ENCODE measurements around the gene STBD1. TPM values are rescaled to one million over a fixed set of nuclear protein-coding genes. Genes with fewer than 3 reads are reported as not detected.
"Not testable (repeated sequence)": the region's sequence is repeated elsewhere in the genome, so short reads cannot be mapped to it uniquely, and the experiment has no call there.

The STBD1 gene
- 1.3 TPM for polyA plus RNA-seq (ENCODE audit: insufficient read length)
- long read RNA-seq, donor 1, partial matches to known transcripts, result 0 of 2 reads
- long read RNA-seq, donor 1, other reads (novel, unspliced or antisense), result 0 of 2 reads
- long read RNA-seq, donor 2, result 0 reads
- long read RNA-seq, donor 3, partial matches to known transcripts, result 0 of 1 reads
- long read RNA-seq, donor 3, other reads (novel, unspliced or antisense), result 0 of 1 reads
- long read RNA-seq, donor 4, result 0 reads
- long read RNA-seq, donor 5, transcript STBD1-201 (2 exons, 3,420 nt), result major isoform, 5 of 5 reads
- long read RNA-seq, donor 5, partial matches to known transcripts, result 0 of 5 reads
- long read RNA-seq, donor 5, other reads (novel, unspliced or antisense), result 0 of 5 reads
- long read RNA-seq, donor 6, partial matches to known transcripts, result 0 of 1 reads
- long read RNA-seq, donor 6, other reads (novel, unspliced or antisense), result 0 of 1 reads
- long read RNA-seq, donor 7, partial matches to known transcripts, result 0 of 3 reads
- long read RNA-seq, donor 7, other reads (novel, unspliced or antisense), result 0 of 3 reads
- long read RNA-seq, donor 8, result 0 reads

DNA sequence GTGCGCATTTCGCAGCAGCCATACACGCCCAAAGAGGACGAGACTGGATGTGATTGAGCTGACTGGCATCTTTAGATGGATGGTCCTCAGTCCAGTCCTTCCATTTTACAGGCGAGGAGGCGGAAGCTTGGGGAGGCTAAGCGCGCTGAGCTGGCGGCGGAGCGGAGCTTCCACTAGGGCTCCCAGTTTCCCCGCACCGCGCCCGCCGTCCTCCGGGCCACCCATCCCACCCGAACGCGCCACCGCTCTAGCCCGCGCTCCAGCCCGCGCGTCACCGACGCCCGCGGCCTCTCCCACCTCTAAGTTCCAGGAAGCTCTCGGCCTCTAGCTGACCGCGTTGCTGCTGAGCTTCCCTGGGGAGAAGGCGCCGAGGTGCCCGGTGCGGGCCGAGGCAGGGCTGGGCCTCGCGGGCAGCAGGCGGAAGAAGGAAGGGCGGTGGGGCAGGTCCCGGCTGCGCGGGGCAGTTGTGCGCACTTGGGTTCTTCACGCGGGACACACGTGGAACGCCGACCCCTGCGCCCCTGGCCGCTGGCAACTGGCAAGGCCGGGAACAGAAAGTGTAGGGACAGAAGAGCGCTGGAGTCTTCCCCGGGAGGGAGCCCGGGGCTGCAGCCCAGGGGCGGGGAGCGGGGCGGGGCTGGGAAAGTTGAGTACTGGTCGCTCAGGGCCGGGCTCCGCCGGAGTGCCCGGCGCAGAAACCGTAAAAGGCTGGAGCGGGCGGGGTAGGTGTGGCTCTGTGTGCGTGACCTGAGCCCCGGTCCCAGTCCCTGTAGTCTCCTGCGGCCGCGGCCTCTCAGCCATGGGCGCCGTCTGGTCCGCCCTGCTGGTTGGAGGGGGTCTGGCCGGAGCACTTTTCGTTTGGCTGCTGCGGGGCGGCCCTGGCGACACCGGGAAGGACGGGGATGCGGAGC is at the start of gene STBD1:
TSS of gene STBD1 (plus strand) at position 763 of the 911 bp plus-strand sequence. CDS start at position 800, 37 bp downstream.
- peak; percentile 64 for DNase-seq

DNA sequence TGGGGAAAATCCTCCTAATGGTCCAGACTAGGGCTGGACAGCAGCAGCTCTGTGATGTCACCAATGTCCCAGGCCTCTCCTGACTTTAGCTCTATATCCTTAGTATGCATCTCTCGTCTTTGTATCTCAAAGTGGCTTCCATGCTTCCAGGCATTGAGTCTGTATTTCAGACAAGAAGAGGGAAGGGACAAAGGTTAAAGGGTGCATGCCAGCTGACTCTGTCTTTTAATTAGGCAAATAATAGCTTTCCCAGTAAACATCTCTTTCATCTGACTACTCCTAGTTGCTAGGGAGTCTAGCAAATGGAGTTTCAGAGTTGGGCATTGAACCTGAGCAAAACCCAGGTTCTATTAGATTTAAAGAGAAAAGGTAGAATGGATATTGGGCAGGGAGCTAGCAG is 49.6 kb upstream of the STBD1 start:
- DNase-seq, result no peak

DNA sequence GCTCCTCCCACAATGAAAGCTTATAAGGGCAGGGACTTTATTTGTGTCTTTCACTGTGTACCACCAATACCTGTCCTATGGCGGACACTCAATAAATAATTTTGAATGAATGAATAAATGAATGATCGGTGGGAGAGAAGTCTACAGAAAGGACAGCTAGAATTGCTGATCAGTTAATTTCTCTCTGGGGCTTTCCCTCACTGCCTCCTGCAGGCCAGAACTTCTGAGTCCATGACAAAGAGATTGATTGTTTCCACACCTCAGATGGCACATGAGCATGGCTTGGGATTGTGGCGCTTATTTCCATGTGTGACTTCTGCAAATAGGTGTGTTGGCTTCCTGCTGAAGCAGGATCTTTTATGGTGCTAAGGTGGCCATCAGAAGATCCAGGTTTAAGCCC is 48.7 kb upstream of the STBD1 start:
- DNase-seq, result no peak

DNA sequence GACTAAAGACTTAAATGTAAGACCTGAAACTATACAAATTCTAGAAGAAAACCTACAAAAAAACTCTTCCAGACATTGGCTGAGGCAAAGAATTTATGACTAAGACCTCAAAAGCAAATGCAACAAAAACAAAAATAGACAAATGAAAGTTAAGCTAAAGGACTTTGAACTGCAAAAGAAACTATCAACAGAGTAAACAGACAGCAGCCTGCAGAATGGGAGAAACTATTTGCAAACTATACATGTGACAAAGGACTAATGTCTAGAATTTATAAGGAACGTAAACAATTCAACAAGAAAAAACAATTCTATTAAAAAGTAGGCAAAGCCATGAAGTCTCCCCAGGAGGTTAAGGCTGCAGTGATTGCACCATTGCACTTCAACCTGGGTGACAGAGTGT is 46.0 kb upstream of the STBD1 start:
- no peak for DNase-seq

DNA sequence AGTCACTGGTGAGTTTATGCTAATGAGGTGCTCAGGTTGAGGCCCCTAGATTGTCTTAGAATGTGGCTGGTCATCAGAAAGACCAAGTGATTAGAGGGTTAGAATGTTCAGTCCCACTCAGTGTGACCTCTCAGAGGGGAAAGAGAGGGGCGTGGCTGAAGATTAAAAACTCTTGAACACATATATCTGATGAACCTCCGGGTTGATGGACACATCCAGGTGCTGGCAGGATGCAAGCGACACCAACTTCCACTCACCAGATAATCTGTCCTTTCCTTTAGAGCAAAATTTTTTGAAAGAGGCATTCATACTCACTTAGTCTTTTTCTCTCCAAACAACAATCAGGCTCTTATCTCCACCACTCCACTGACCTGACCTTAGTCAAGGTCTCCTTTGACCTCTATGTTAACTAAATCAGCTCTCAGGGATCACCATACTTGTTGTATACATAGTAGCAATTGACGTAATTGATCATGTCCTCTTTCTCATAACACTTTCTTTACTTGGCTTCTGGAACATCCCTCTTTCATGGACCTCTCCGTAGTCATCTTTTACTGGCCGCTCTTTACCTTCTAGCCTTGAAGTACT is 40.8 kb upstream of the STBD1 start:
- no peak for DNase-seq

DNA sequence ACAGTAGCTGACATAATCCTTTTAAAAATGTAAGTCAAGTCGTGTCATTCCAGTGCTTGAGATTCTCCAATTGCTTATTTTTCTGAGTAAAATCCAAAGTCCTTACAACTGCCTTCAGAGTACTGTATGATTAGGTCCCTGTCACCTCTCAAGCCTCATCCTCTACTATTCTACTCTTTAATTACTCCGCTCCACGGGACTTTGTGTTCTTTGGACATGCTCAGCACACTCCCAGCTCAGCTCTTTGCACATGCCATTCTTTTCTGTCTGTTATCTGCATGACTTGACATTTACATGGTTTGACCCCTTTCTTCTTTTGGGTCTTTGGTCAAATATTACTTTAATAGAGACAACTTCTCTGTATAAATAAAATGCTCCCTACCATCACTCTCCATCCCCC is 39.9 kb upstream of the STBD1 start:
- DNase-seq, result no peak

DNA sequence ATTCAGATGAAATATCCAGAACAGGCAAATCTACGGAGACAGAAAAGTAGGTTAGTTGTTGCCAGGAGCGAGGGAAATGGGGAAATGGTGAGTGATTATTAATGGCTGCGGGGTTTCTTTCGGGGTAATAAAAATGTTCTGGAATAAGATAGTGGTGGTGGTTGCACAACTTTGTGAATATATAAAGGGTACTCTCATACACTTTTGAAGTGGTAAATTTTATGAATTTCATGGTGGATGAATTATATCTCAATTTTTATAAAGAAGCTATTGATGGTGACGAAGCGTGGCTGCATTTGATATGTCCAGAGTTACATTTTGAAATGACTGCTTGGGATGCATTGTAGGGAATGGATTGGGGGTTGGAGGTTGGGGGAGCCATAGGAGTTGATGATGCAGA is 38.7 kb upstream of the STBD1 start:
- no peak for DNase-seq

DNA sequence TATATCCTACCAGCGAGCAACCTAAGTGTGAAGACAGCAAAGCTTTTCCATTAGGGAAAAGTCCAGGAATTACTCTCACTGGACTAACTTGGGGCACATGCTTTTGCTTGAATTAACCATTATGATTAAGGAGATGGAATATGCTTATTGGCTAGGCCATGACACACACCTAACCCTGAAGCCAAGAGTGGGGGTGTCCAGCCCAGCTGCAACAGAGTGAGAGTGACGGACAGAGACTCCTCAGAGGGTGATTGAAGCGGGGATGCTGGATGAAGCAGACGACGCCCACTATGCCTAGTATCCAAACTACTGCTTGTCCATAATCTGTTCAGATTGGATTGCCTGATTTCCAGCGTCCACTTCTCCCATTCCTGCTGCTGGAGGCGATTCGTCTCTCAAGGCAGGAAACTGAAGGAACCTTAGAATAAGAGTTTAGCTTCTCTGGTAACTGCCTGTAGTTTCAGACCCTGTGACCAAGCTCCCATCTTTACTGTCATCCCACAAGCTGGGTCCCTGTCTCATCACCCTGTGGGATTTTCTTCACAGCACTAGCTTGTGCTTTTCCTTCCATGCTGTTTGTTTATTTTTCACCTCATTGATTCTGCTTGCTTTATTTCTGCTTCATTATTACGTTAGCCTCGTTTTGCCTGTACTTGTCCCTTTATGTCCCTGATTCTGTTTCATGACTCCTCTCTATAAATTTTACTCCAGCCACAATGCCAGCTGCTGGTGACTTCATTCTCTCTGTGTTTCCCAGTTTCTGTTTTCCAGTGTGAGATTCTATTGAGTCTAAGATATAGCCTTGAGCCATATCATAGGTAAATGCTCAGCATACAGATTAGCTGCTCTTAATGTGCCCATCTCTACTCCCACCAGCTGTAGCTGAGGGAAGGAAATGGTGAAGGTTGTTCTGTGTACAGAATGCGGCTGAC is 36.0 kb upstream of the STBD1 start:
- DNase-seq, result no peak

DNA sequence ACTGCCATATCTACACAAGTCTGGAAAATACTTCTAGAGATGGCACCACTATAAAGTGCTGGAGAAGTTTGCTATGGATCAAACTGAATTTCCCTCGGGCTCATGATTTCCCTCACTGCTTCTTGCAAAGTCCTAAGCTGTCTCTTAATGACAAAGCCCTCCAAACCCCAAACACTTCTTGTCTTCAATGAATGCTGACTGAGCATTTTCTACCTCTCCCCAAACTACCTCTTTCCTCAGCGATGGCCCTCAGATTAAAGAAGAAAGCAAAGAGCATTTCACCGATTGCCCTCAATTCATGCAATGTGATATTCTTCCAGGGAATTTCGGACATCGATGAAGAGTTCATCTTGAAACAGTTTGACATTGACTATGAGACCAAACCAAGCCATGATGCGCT is 35.3 kb upstream of the STBD1 start:
- DNase-seq, result no peak

DNA sequence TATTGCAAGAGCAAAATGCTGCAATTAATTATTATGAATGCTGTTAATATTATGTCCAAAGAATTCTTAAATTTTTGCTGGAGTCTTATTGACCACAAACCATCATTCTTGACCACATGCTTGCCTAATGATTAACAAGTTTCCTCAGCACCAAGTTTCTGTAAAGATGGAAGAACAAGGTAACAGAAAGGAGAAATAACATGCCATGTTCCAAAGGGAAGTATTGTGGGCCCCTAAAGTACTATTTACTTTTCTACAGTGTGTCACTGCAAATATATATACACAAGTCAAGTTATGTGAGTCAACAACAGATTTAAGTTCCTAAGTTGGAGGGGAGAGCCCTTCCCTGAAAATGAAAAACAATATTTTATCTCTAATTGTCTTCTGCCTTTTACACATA is 34.5 kb upstream of the STBD1 start:
- DNase-seq, result no peak

DNA sequence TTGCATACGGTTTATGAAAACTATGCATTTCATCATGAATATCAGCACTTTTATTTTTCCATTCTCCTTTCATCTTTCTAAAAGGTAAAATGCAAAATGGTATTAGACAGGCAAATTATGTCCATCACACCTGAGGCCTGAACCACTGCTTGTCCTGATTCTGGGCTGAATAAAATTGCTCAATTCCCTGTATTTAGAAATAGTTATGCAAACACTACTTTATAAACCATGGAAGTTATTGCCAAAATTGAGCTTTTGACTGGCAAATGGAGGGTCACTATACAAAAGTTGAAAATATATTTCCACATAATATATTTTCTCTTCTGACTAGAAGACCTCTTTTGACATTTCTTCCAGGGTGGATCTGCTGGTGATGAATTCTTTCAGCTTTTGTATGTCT is 34.0 kb upstream of the STBD1 start:
- no peak for DNase-seq

DNA sequence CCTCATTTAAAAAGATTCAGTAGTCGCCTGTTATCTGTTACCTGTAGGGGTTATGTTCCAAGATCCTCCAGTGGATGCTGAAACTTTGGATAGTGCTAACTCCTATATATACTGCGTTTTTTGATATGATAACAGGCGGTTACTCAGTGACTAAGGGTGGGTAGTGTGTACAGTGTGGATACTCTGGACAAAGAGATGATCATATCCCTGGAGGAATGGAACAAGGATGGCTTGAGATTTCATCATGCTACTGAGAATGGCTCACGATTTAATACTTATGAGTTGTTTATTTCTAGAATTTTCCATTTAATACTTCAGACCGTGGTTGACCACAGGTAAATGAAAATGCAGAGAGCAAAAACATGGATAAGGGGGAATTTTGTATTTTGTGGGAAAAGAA is 33.5 kb upstream of the STBD1 start:
- no peak for DNase-seq

DNA sequence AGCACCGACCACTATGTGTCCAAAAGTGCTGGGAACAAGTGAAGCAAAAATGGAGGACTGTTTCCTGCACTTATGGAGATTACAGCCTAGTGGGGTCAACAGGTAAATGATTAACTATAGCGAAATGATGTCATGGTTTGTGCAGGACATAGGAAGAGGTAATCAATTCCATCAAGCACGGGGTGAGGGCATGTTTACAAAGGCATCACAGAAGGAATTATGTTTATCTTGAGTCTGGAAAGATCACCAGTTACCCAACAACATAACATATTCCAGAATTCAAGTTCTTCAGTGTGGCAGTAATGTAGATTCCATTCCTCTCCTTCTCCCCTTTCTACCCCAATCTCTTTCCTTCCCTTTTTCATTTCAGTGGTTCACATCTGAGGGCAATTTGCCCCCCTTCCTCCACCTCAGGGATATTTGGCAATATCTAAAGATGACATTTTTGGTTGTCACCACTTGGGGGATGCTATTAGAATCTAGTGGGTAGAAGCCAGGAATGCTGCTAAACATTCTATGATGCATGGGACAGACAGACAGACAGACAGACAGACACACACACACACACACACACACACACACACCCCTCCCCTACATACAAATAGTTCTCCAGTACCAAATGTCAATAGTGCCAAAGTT is 30.9 kb upstream of the STBD1 start:
- DNase-seq, result no peak

DNA sequence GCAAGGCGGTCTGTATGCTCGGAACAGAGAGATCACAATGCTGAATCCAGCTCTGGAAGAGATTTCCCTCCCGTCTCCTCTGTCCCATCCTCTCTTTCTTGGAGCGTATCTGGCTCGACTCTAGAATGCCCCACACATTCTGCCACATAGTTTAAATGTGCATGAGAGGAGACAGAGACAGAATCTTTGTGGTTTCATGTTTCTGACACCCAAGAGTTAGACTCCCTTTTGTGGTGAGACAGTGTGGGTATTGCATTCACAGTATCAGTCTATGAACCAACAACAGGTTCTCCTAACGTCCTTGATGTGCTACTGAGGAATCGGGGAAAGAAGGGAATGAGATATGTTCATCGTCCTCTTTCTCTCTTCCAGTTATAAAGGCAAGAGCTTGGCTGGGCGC is 29.7 kb upstream of the STBD1 start:
- DNase-seq, result no peak

DNA sequence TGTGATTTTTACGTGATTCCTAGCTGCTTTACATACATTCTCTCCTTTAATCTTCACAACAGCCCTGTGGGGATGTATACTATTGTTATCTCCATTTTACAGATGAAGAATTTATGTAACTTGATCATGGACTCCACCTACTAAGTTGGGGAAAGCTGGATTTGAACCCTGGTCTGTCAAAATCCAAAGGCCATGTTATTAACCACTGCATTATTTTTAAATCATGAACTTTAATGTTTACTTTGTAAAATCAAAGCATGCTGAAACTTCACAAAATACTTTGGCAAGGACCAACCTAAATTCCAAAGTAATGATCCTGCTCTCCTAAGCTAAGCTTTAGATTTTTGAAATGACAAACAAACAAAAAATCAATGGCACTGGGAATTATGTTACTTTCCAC is 28.9 kb upstream of the STBD1 start:
- DNase-seq, result no peak

DNA sequence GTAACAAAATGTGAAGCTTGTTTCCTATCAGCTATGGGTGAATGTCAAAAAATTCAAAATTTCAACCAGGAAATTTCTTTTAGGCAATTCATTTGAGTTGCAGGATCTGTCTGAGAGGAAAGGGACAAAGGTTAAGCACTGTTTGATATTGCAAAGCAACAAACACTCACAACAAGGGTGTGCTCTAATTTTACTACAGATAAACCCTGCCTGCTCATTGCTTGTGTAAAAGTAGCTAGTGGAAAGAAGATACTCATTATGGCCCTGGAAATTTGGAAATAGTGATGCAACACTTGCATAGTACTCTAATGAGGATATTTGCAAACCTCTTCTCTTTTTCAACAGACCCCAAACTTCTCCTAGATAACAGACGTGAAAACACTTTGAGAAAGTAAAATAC is 27.9 kb upstream of the STBD1 start:
- DNase-seq, result no peak

DNA sequence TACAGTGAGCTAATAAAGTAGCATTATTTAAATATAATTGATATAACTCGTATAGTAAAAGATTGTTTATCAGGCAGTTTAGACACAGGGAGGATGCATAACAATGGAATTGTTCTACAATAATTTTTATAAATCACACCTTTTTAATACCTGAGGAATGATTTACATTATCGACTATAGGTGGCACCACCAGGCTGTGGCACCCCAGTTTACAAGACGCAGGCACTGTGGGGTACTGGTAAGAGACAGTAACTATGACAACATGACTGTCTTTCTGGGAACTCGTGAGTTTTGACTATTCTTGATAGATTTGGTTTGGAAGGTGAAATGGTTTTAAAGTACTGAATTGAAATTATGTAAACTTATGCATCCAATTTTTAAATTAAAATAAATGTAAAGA is 27.1 kb upstream of the STBD1 start:
- DNase-seq, result no peak

DNA sequence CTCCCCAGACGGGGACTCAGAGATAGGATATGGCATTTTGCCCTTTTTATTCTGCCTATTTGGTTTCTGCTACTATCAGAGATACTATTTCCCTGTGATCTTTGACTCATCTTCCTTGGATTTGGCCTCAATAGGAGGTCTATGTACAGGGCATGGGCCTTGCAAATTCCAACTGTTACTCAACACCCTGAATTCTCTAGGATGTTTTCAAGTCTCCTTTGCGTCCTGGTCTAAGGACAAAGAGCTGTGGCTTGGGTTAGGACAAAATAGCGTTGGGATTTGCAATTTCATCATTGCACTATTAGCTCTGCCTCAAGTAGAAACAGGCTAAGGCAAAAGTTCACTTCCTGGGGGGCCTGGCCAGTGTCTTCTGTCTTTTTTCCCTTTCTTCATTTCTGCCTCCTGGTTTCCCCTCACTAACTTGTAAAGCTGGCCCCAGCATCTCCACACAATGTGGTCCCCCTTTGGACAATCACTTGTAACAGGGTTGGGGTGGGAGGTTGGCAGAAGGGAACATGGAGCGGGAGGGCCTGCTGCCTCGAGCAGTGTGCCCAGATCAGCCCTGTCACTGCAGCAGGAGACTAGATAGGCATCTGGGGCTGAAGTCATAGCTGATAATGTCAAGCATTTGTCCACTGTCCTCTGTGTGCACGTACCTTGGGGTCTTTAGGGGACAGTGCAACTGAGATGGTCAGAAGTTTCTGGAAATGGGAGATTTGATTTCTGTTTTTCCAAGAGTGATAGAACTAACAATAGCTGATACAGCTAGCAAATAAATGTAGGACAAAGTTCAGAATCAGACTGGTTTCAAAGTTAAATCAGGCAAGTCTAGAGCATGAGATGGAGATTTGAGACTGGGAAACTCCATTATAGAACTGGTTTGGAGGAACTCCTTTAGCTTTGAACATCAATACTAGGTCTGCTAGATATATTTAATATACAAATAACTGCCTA is 25.8 kb upstream of the STBD1 start:
- DNase-seq, result no peak

DNA sequence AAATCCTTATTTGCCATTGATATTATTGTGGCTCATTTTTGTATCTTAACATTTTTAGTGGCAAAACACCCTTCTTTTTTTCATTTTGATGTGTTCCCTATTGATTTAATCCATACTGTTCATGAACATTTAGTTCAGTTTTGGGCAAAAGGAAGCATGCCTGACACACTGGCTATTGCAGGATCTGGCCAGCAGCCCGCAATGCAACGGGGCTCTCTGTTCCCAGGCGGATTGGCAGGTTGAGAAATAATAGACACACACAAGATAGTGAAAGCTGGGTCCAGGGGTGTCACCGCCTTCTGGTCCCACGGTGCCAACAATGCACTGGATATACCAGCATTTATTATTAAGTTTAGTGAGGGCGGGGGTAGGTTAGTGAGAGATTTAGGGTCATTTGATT is 24.9 kb upstream of the STBD1 start:
- DNase-seq, result not testable (repeated sequence)

All from left kidney (tissue), 8 donors.